Erythroblast (primary cell): ENCODE results near the gene ZSCAN5B.

ENCODE experiments used
- GATA1 ChIP-seq: IDR thresholded peaks from 2 replicates; pipeline ENCODE4 v1.6.1; 2011; ENCODE audit warnings: low read depth, mild to moderate bottlenecking, control low read depth, low read length, moderate library complexity
- POLR2A ChIP-seq: IDR thresholded peaks from 2 replicates; pipeline ENCODE4 v1.6.1; 2011; ENCODE audit warnings: mild to moderate bottlenecking, low read length

GRCh38 chr19:56191115-56191514 lies 6.5 kb downstream of the ZSCAN5B start:
- no peak for TF ChIP-seq POLR2A
- TF ChIP-seq GATA1, result no peak
